Measurements from ENCODE around the gene AFF1.

Gene AFF1

DNA sequence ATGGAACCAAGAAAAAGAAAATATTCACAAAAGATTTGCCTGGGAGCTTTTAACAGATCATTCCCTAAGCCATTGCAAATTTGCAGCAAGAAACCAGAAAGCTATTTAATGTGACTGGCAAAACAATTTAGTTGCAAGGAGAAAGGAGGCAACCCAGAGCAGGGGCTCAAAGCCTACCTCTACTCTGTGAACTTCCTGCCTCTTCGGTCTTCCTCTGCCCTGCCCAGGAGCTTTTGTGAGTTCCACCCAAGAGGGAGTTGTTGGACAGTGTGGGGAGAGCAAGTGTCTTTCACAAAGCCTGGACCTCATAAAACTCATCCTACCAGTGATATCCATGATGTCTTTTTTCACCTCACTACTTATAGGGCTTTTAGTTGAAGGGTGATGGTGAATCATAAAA is 107.4 kb downstream of the AFF1 start:
- no peak for DNase-seq

DNA sequence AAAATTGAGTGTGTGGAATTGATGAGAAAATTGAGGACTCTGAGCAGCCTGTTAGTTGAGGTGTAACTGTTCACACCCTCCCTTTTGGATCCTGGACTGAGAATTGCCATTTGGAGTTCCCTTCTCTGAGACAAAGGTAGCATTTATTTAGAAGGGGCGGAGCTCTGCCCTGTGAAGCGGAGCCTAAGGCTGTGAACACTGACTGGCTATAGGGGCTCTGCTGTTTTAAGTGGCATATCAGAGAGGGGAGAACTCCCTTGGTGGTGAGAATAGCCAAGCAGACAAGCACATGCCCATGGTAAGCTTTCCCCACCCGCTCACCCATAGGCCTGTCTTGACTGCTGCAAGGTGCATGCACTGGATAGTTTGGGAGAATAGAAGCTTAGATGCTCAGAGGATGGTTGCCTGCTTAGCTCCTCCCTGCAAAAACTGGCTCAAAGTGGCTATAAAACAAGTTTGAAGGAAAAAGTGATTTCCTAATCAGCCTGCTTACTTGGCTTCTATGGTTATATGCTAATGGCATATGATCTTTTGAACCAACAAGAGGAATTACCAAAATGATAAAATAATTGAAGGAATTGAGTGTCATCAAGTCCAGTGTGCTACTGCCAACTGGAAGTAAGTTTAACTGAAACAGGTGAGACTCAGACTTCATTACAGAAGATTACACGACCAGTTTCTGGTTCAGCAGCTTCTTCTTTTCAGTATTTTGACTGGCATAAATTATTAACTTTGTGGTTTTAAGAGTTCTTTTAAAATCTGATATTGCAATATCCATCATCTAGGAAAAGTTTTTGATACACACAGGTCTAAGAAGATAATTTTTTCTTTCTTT is 108.4 kb downstream of the AFF1 start:
- DNase-seq: no peak

DNA sequence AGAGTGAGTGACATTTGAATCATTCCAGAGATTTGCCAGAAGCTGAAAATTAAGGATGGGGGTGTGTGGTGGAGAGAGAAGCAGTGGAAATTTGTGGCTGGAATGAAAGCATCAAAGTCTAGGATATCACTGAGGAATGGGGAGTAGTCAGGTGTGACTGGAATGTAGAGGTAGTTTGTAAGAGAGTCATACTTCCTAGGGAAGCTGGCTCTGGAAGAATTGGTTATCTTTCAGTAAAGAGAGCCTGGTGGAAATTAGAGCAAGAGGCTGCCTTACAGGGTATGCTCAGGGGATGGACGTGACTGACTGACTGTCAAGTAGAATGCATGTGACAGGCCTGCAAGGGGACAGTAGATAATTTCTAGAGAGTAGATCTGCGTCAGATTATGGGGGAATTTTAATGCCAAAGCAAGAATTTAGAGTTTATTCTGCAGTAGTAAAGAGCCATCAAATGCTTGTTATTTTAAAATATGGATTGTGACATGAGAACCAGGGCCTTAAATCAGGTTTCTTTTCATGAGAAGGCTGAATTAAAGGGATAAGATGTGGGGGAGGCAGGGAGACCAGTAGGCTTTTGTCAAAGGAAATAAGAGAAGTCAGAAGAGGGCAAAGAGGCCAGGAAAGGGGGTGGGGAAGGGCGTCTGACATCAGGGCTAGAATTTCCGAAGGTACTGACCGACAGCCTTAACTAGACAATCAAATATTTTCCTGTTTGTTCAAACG is 109.9 kb downstream of the AFF1 start:
- no peak for DNase-seq

DNA sequence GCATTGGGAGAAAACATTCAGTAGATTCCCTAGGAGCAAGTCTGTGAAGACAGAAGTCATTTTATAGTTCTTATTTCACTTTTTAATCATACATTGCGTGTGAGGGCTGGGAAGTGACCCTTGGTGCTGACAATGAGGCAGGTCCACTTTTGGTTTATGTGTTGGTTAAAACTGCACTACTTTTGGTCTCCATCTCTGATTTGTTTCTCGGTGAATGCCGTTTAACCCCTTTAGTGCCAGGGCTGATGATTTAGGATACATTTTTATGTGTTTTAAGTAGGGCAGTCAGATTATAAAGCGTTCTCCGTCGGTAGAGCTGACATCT is 110.4 kb downstream of the AFF1 start:
- no peak for DNase-seq

DNA sequence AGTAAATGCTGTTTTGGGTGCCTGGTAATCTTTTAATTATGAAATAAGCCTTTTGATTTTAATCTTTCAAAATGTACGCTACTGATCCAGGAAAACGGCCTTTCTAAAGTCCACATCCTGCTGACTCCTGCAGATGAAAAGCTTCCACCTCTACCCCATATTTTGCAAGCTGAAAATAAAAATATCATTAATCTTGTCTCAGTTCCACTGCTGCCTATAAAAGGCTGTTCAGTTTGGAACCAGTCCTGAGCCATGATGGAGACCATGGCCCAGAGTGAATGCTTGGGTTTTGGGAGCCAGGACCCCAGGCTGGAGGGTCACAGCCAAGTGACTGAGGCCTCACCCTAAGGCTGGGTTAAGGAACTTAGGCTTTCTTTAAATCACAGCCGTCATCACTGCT is 110.8 kb downstream of the AFF1 start:
- no peak for DNase-seq

DNA sequence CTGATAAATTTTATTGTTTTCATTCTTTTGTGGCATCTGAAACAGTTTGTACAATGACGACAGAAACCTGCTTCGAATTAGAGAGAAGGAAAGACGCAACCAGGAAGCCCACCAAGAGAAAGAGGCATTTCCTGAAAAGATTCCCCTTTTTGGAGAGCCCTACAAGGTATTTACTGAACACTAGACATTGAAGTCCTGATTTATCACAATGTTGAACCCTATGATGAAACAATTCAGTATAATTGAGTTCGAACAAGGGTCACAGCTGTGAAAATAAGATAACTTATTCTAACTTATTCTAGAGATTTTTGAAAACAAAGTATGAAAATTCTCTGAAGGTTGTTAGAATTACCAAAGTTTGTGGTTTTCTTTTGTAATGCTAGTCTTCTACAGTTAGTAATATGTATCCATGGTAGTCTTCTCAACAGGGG is 111.3 kb downstream of the AFF1 start:
- DNase-seq: peak; percentile 81

DNA sequence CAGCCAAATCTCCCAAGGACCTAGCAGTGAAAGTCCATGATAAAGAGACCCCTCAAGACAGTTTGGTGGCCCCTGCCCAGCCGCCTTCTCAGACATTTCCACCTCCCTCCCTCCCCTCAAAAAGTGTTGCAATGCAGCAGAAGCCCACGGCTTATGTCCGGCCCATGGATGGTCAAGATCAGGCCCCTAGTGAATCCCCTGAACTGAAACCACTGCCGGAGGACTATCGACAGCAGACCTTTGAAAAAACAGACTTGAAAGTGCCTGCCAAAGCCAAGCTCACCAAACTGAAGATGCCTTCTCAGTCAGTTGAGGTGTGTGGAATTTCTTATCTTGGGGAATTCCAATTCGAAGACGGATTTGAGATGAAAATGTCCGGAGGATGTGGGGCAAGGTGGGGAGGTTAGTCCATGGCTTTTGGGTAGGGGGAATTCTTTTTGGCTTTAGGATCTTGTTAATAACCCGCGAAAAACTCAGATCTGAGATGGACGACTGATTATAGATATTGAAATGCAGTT is 112.5 kb downstream of the AFF1 start:
- DNase-seq: no peak

DNA sequence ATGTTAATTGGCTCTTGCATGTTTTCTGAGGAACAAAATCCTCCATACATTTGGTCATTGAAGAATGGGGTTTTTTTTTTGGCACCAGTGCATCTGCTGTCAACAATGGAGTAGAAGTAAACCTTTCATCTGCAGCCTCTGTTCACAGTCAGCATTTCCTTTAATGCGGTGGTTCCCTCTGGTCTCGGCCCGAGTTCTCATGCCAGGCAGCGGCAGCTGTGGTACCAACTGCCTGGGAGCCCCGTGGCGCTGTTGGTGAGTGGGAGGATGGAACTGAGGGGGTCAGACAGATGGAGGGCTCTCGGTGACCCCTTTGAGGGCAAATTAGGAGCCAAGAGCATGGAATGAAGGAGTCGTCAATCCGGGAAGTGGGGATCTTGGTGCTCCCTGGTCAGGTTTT is 114.7 kb downstream of the AFF1 start:
- DNase-seq: no peak

DNA sequence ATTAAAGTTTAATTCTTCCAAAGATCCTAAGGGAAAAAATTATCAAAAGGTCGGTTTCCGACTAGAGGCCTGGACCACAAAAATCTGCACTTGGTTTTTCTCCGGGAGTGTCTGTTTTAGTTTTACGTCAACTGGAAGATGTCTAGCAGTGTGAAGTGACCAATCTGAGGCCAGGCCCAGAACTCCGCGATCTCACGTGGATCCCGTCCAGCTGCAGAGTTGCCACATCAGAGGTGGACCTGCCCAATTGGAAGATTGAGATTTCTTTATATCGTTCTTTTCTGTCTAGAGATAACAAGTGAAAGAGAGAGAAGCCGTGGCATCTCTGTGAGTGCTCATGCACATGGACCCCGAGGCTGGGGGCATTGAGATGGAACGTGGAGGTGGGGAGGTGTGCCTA is 115.8 kb downstream of the AFF1 start:
- DNase-seq: no peak

DNA sequence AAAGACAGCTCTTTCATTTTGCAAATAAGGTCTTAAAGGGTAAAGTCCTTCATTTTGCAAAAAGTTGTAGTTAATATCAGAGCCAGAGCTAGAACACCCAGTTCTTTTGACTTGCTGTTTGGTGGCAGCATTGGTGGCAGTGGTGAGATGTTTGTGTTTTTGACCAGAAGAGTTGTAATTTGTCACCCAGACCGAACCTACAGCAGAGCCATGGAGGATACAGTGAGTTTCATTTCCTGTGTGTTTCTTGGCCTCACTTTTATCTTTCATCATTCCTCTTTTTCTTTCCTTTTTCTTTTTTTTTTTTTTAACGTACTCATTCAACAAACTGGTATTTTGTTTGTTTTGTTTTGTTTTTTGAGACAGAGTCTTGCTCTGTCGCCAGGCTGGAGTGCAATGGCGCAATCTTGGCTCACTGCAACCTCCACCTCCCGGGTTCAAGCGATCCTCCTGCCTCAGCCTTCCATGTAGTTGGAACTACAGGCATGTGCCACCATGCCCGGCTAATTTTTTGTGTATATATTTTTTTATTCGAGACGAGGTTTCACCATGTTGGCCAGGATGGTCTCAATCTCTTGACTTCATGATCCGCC is 116.4 kb downstream of the AFF1 start:
- DNase-seq: no peak

DNA sequence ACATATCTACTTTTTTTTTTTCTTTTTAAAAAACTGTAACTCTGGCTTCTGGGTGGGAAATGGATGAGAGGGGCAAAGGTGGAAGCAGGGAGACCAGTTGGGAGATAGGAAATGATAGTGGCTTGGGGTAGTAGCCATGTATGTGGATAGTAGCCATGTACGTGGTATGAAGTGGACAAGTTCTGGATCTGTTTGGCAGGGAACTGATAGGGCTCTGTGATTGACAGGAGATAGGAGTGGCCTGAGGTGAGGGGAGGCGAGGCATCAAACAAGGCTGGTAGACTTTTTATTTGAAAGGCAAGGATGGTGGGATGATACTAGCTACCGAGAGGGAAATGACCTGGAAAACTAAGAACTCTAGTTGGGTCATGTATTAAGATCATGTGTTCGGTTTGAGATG is 117.8 kb downstream of the AFF1 start:
- DNase-seq: no peak

DNA sequence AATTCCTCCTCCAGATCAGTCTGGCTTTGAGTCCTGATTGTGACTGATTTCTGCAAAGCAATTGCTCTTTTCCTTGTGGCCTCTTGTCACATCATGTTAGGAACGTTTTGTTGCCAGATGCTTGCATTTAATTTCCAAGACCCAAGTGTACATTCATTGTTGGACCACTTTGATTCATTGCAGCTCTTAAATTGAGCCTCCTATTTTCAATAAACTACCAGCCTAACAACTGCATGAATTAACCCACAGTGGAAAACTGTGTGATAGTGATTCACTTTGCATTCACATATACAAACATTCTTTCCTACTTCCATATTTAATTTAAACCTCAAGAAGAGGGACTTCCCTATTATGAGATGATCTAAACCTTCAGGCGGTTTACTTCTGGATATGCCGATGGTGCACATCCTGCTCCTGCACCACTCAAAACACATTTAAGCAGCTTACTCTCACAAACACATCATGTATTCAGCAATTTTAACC is 118.4 kb downstream of the AFF1 start:
- DNase-seq: no peak

DNA sequence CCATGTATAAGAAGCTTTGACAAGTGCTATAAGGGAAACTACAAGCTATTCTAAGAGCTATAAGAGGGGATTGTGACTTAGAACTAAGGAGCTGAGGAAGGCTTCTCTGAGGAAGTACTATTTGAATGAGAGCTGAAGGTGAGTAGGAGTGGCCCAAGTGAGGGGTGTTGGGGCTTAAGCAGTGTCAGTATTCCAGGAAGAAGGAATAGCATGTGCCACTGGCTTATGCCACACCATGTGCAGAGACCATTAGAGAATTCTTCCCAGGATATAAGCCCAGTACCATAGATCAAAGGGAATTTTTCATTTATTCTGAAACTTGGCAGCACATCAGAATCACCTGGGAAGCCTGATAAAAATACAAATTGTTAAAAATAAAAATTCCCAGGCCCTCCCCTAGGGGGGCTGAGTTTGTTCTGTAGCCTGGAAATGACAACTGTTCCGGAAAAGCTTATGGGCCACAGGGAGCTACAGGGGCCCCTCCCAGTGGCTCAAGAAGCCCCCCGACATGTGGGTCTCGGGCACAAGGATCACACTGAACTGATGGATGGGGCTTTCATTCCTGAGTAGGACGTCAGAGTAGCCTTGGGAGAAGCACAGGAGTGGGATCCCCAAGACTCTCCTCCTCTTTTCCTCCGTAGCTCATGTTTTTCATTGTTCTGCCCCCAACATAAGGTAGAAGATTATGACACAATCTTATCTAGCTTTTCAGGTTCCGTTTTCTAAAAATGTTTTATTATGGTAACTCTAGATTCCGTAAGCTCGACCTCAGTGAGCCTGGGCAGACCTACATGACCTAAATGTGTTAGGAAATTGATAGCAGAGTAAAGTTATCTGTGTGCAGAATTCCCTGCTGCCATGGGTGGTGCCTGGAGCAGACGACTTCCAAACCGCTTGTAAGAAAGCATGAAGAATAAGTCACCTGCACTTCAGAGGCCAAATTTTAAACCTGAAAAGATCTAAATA is 119.3 kb downstream of the AFF1 start:
- no peak for DNase-seq

DNA sequence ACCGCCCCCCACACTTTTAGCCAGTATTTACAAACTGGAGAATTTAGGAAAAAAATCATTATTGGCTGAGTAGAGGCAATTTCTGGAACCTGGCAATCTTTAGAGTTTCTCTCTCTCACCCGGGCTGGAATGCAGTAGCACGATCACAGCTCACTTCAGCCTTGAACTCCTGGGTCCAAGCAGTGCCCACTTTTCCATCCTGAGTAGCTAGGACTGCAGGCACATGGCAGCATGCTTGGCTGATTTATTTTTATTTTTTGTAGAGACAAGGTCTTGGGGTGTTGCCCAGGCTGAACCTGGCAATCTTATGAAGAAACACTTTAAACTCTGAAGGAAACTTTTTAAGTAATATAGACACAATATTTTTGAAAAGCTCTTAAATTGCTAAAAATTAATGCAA is 120.1 kb downstream of the AFF1 start:
- DNase-seq: no peak

DNA sequence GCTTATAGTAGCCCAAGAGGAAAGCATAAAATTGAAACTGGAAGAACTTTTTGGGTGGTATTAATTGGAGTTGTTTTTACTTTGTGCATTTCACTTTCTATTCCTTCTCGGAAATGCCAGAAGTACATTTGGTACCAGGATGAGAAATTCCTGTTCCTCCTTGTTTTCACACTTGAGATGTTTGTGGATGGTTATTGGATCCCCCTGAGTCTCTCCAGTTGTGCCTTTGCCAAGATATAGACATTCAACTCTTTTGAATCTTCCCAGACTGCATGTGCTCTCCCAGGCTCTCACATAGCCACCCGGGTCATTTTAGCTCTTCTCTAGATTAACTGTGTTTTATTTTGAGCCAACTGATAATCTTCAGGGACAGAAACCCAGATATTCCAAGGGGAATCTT is 120.5 kb downstream of the AFF1 start:
- no peak for DNase-seq

DNA sequence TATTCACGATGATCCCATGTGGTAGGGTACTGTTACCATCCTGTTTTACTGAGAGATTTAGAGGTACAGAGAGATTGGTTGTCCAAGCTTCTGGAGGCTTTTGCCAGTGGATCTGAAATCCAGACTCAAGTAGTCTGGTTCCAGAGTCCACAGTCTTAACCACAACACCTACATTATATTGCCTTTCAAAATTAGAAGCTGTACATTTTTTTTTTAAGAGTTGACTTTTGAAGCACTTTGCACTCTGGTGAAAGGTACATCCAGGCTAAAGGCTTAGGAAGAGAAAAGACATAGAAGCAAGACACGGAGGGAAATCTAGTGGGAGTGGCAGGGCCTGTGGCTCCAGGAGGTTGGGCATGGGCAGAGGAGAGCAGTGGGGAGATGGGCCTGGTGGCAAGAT is 122.1 kb downstream of the AFF1 start:
- DNase-seq: no peak

DNA sequence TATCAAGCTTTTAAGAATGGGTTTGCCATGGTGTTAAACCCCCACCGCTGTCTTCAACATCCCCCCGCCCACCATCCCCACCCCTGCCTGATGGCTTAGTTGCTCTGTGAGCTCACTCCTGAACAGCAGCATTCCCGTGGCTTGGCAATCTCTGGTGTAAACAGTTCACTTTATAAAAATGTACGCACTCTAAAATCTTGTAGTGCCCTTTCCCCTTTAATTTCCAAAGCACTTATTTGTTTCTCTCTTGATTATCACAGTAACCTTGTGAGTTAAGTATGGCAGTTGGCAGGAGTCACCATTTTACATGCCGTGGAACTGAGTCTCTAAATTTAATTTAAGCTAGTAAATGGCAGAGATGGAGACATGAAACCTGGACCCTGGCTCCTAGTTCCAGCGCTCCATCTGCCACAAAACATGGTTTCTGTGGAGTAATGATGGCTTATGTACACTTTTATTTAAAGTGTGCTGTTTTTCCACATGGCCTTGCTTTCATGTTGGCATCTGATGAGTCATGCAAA is 123.1 kb downstream of the AFF1 start:
- DNase-seq: peak; percentile 28

DNA sequence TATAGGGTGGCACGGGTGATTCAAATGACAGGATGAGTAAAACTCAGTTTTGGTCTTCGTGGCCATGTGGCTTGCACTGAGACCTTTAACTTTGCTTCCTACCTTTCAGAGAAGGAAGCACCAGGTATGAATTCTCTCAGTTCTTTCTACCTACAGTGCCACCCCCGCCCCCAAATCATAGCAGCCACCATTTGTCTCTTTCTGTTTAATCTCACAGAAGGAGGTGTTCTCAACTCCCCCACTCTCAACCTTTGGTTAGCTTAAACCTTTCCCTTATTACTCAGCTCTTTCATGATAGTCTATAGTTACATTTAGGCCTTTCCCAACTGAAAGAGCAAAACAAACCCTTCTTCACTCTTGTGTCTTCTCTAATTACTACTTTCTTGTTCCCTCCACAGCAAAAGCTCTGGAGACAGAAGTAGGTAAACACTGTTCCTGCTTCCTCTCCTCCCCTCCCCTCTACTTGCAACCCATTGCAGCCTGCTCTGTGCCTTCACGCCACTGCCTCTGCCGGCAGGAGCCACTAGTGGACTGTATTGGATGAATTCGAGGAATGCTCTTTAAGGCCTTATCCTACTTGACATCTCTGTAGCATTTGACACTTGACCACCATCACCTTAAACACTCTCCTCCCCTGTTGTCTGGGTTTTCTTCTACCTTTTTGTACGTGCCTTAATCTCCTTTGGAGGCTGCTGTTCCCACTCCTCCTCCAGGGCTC is 123.7 kb downstream of the AFF1 start:
- no peak for DNase-seq

DNA sequence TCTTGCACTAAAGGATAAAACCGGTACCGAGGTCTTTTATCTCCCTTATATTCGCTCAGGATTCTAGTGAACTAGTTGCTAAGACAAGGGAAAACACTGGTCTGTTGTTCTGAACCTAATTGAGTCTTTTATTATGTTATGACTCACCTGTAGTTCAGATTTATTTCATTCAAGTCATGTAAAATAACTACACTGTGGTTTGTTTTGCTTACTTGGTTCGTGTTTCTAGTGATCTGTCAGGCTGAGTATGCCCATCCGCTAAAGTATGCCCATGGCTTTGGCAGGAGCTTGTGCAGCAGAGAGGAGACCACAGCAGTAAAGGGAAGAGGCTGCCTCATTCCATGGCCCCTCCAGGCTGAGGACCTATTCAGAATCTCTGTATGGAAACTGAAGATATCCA is 126.1 kb downstream of the AFF1 start:
- DNase-seq: peak; percentile 71

DNA sequence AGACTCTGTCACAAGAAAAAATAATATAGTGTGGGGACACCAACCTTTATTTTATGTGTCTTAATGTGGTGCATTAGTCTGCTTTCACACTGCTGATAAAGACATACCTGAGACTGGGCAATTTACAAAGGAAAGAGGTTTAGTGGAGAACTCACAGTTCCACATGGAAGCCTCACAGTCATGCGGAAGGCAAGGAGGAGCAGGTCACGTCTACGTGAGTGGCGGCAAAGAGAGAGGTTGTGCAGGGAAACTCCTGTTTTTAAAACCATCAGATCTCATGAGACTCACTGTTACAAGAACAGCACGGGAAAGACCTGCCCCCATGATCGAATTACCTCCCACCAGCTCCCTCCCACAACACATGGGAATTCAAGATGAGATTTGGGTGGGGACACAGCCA is 130.2 kb downstream of the AFF1 start:
- DNase-seq: no peak

DNA sequence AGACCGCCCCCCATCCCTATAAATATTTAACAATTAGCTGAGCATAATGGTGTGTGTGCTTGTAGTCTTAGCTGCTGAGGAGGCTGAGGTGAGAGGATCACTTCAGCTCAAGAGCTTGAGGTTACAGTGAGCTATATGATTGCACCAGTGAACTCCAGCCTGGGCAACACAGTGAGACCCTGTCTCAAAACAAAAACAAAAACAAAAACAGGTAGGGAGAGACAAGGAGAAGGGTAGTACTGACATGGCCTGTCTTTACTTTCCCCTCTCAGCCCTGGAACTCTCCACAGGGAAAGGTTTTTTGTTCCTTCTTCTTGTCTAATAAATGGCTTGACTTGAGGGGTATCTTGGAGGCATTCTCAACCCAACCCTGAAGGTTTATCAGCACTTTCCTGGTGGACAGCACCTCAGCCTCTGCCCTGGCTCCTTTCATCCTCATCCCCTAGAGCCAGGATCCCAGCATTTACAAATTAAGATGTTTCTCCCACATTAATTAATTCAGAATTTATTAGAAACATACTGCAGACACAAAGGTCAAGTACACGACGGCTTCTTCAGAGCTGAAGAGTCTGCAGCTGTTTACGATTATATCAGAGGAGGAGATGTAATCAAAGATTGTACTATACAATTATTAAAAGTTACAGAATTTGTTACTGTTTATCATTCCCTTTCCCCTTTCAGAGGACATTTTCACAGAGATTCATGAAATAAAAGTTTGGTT is 131.8 kb downstream of the AFF1 start:
- peak; percentile 17 for DNase-seq

All from fibroblast of skin of right quadriceps (primary cell).